GM21717 (cell line): ENCODE measurements around the gene TMEM51.

Source experiments
- ATAC-seq: cut with Tn5 transposase; IDR thresholded peaks from one replicate; pipeline ENCODE4 v1.9.1; 2021; ENCODE audit warnings: mild to moderate bottlenecking, moderate library complexity; ENCODE audit not compliant: unreplicated experiment

TMEM51 gene

DNA sequence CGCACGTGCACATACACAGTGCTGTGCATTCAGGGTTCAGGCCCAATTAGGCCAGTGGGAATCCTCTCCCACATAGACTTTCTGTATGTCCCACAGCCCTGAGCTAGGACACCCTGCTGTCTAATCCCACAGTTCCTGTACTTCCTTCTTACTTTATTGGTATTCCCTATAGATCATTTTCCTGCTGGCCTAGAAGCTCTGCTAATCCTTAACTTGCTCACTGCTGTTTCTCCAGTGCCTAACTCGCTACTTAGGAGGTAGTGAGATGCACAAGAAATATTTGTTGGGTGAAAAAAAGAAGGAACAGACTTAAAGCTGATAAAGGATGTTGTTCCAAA is 59.4 kb downstream of the TMEM51 start:
- ATAC-seq = no peak

DNA sequence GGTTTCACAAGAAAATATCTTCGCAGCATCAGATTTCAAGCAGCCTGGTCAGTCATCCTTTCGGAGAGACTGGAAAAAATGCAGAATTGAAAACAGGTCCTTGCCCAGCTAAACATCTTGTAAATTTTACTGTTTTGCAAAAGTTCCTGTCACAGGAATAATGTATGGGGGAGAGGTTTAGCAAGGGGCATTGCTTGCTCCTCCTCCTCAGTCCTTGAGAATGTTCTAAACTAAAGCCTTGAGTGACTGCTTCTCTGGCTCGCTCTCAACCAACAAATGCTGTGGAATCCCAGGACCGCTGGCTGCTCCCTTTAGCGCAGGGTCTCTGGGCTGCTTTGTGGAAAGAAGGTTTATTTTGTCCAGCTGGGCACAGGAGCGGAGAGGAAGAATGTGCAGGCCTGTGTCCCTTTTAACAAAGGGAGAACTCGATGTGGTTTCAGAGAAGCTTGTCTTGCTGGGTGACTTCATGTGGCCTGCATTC is 59.8 kb downstream of the TMEM51 start:
- no peak for ATAC-seq

DNA sequence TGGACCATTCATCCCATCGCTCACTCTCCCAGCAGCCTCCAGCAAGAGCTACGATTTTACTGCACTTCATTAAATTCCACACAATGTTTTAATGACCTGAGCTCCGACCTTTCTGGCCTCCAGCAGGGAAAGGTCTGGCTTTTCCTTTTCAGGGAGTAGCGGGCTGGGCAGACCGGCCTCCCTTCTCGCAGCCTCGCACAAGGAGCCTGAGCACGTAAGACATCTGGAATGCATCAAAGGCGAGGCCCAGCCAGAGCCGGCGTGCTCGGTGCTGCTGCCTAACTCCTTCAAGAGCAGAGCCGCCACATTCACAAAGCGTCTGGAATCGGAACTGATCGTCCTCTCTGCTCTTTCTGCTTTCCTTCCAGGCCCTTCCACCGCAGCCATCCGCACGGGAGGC is 61.0 kb downstream of the TMEM51 start:
- no peak for ATAC-seq

DNA sequence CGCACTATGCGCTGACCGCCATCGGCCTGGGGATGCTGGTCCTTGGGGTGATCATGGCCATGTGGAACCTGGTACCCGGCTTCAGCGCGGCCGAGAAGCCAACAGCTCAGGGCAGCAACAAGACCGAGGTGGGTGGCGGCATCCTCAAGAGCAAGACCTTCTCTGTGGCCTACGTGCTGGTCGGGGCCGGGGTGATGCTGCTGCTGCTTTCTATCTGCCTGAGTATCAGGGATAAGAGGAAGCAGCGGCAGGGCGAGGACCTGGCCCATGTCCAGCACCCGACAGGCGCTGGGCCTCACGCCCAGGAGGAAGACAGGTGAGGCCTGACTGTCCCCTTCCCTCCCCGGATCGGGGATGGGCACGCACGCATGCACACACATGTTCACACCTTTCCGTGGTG is 61.6 kb downstream of the TMEM51 start:
- ATAC-seq = no peak

DNA sequence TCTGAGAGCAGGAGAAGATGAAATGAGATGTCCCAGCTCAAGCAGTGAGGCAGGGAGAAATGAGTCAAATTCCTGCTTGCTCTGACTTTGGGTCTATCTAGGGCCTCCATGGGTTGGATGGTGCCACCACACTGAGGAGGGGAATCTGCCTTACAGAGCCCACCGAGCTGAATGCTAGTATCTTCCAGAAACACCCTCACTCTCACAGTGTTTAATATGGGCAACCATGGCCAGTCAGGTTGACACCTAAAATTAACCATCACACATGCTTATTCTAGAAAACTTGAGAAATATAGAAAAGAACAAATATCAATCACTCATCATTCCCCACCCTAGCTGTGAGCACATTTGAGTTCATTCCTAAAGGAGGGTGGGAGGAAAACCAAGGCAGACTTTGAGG is 64.1 kb downstream of the TMEM51 start:
- no peak for ATAC-seq

DNA sequence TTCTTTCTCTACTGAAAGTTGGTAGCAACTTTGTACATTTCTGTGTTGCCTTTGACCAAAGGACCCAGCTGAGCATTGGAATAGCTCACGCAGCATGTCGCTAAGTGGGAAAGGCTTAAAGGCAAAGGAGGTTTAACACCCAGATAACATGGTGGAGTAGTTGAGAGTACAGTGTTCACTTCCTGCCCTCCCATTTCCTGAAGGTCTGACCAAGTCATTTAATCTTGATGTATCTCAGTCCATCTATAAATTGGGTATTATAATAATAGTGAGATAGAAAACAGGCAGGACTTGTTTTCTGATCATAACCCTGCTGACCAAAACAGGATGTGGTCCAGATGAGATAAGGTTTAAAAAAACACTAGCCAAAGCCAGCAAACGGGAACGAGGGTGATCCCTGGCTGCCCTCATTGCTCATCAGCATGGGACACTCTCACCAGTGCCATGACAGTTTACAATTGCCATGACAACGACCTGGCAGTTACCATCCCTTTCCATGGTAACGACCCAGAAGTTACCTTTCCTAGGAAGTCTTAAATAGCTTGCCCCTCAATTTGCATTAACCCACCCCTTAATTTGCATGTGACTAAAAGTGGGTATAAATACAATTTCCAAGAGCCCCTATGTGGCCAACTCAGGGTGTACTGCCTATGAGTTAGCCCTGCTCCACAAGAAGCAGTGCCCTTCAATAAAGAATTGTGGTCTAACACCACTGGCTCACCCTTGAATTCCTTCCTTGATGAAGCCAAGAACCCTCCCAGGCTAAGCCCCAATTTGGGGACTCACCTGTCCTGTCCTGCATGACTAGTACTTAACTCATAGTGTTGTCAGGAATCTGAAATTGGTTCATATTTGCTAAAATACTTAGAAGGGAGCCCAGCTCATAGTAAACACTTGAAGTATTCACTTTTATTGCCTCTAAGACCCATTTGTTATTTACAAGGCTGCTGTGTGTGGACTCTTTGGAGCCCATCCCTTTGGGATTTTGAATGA is 65.0 kb downstream of the TMEM51 start:
- ATAC-seq = no peak

DNA sequence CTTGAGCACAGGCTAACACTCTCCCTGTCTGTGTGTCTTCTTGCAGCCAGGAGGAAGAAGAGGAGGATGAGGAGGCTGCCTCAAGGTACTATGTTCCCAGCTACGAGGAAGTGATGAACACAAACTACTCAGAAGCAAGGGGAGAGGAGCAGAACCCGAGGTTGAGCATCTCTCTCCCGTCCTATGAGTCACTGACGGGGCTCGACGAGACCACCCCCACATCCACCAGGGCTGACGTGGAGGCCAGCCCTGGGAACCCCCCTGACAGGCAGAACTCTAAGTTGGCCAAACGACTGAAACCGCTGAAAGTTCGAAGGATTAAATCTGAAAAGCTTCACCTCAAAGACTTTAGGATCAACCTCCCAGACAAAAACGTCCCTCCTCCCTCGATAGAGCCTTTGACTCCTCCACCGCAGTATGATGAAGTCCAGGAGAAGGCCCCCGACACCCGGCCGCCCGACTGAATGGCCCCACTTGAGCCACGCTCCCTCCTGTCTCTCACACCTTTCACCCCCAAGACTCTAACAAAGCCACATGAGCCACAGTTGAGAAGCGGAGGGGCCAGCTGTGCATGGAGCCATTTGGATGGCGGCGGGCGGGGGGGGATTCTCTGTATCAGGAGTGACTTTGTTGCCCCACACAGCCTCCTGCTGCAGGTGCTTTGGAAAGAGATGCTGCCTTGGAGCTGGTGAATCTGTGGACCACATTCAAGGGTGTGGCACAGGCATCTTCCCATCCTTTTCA is 65.9 kb downstream of the TMEM51 start:
- no peak for ATAC-seq

DNA sequence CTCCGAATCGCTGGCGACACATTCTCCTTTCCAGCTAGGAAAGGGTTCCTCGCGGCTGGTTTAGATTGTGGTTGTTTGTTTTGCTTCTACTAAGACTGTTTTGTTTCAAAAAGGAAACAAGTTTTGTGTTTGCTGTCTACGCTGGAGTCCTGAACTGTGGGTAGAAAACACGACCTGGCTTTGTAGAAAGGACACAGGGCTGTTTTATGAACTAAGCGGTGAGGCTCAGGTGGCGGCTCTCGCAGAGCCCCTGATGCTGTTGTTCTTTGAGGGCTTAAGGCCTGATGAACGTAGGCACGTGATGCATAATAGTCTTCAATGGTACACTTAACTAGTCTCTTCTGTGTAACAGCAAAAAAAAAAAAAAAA is 66.5 kb downstream of the TMEM51 start:
- no peak for ATAC-seq

DNA sequence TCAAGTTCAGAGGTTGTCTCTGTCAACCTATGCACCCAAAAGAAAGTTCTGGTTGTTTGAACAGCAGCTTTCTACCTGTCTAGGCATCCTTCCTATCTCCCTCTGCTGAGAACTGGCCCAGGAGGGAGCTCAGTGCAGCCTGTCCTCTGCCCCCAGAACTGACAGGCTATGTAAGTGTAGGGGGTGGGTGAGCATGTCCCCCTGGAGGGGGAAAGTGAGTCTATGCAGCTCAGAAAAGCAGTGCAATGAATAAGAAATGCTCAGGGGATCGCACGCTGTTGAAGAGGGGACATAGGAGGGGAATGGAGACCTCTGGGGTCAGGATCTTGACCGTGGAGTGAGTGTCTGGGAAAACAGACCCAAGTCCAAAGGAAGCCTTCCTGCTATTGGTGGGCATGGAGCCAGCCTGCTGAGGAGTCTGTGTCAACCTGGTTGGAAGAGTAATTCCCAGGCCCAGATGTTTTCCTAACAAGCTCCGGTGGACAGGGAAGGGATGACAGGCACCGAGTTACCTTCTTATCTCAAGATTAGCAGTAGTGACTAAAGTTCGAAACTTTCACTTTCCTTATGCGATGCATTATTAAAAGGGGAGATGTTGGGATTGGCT is 67.4 kb downstream of the TMEM51 start:
- no peak for ATAC-seq

DNA sequence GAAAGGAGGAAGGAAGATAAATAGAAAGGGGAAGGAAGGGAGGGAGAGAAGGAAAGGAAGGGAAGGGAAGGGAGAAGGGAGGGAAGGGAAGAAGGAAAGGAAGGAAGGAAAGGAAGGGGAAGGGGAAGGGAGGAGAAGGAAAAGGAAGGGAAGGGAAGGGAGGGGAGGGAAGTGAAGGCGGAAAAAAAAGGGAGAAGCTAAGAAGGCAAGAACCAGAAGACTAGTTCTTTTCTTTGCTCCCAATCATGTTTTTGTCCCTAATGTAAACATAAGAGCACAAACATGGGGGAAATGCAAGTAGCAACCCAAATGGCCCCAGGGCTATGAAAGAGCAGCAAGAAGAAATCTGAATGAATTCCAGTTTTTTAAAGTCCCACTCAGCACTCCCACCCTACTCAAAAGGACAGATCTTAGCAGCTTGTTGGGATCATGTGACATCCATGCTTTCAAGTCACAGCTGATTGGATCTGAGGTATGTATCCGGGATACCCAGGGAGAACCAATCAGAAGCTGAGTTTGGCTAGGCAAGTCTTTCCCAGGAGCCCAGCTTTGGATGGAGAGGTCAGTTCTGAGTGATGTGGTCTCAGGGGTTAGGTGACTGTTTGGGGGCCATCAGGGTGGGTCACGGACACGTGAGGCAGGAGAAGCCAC is 69.2 kb downstream of the TMEM51 start:
- no peak for ATAC-seq

DNA sequence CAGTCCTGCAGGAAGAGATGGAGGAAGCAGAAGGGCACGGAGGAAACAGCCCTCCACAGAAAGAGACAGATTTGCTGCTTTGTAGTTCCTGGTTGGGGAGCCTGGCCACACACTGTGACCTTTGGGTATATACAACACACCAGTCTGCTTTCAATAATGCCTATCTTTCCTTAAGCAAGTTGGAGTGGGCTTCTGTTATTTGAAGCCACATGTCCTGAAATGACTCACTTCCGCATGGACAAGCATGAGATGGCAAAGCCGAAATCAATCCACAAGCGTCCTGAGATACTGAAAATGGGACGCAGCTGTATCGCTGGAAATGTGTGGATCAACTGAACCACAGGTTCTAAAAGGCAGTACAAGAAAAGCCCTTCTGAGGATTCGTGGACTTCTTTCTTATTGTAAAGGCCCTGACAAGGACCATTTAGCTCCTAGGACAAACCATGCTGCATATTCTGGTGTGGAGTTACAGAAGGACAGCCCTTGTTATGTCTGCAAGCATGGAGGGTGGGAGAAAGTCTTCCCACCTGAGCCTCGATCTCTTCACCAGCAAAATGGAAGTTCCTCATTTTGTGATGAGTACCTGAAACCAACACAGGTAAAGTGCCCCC is 70.8 kb downstream of the TMEM51 start:
- no peak for ATAC-seq

DNA sequence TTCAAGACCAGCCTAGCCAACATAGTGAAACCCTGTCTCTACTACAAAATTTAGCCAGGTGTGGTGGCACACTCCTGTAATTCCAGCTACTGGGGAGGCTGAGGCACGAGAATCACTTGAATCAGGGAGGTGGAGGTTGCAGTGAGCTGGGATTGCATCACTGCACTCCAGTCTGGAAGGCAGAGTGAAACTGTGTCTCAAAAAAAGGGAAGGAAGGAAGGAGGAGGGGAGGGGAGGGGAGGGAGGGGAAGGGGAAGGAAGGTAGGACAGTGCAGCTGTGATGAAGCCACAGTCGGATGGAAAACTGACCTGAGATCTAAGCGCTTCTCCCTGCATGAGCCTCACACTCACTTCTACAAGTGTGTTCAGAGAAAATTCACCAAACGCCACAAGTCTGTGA is 71.4 kb downstream of the TMEM51 start:
- no peak for ATAC-seq

DNA sequence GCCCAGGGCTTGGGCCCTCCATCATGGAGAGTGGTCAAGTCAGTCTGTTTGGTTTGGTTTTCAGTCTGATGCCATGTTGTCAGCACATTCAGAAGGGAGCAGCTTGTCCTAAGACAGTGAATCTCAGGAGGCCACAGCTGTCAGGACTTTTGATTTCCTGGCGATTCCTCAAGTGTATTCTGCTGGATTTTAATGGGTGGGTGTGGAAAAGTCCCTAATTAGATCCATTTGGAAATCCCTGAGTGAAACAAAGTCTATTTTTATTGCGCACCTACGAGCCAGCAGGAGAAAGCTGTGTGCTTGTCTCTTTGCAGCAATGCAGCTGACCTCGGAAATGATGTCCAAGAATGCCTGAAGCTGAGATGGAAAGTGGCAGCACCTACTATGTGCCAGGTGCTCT is 71.9 kb downstream of the TMEM51 start:
- no peak for ATAC-seq

DNA sequence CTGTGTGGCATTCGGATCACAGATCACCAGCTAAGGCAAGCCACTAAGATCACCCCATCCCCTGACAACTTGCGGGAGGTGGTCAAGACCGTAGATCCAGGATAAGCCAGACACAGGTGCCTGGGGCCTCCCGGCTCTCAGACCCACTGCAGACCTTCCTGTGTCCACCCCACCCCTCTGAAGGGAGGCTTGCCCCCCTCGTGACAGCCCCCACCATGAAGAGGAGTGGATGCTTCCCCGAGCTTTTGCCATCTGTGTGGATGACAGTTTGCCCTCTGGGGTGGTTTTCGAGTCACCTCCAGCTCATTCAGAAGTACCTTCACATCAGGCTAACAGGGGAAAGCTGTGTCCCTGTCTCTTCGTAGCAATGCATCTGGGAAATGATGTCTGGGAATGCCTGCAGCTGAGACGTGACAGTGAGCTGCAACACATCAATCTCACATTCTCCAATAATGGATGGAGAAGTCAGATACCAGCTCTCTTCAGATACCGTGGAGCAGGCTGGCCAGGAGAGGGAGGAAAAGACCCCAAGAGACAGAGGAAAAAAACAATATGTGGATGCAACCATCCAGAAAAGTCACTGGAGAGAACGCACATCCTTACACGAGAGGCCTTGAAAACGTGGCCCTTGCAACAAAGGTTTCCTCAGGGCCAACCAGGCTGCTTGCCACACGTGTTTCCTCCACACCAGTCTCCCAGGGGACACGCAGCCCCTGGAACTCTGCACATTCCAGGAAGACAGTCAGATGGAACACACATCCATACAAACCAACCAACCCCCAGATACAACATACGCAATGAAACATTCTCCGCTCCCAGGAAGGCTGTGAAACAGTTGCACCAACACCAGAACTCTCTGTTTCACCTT is 73.1 kb downstream of the TMEM51 start:
- no peak for ATAC-seq

DNA sequence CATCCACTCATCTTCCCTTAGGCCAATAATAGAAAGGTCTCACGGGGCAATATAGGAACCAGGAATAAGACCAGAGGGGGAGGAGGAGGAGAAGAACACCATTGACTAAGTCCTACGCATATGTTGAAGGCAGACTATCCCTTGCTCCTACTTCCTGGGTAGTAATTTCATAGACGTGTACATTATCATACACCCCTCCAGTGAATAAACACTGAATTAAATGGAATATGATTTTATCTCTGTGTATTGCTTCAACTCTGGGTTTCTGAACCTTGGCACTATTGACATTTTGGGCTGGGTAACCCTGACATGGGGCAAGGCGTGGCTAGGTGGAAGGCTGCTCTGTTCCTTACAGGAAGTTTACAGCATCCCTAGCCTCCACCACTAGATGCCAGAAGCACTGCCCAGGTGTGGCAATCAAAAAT is 76.2 kb downstream of the TMEM51 start:
- ATAC-seq = no peak

DNA sequence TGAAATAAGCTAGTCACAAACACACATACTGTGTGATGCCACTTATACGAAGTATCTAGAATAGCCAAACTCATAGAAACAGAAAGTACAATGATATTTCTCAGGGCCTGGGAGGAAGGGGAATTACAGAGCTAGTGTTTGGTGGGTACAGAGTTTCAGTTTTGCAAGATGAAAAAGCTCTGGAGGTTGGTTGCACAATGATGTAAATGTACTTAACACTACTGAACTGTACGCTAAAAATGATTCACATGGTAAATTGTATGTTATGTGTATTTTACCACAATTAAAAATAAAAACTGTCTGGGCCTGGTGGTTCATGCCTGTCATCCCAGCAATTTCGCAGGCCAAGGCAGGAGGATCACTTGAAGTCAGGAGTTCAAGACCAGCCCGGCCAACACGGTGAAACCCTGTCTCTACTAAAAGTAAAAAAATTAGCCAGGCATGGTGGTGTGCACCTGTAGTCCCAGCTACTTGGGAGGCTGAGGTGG is 78.2 kb downstream of the TMEM51 start:
- ATAC-seq = peak; percentile 89

DNA sequence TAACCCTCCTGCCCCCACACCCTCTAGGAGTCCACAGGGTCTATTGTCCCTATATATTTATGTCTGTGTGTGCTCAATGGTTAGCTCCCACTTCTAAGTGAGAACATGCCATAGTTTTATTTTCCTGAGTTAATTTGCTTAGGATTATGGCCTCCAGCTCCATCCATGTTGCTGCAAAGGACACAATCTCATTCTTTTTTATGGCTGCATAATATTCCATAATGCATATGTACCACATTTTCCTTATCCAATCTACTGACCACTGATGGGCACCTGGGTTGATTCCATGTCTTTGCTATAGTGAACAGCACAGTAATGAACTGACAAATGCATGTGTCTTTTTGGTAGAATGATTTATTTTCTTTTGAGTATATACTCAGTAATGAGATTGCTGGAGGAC is 80.1 kb downstream of the TMEM51 start:
- no peak for ATAC-seq

DNA sequence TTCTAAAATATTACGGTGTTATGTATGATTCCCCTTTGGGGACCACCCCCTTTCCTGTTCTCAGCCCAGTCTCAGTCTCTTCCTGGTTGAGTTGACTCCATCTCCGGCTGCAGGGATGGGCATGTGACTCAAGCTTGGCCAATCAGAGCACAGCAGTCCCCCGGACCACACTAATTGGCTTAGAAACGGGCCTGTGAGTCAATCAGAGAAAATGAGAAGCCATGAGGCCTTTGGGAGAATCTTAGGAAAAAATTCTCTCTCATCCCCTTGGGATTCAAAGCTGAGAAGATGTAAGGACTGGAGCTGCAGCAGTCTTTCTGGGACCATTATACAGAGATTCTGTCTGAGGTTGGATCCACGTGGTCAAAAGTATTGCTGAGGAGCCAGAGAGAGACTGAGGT is 82.8 kb downstream of the TMEM51 start:
- no peak for ATAC-seq

DNA sequence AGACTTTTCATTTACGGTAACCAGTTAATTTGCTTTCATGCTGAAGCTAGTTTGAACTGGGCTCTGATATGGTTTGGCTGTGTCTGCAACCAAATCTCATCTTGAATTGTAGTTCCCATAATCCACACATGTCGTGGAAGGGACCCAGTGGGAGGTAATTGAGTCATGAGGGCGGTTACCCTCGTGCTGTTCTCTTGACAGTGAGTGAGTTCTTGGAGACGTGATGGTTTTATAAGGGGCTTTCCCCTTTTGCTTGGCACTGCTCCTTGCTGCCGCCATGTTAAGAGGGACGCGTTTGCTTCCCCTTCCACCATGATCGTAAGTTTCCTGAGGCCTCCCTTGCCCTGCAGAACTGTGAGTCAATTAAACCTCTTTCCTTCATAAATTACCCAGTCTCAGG is 83.2 kb downstream of the TMEM51 start:
- ATAC-seq = no peak

DNA sequence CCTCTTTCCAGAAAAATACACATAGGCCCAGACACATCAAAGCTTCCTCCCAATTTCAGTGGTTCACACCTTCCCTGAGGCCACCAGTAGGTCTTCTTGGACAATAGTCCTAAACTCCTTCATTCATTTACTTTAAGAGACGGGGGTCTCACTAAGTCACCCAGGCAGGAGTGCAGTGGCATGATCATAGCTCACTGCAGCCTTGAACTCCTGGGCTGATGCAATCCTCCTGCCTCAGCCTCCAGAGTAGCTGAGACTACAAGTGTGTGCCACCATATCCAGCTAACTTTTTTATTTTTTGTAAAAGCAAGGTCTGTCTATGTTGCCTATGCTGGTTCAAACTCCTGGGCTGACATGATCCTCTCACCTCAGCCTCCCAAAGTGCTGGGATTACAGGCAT is 85.2 kb downstream of the TMEM51 start:
- ATAC-seq = no peak
